Stimulated activated CD8-positive, alpha-beta memory T cell treated with anti-CD3 and anti-CD28 coated beads, Interleukin-12 subunit alpha, Interleukin-12 subunit beta, amount 100 ng/mL, for 24 hours (primary cell): ENCODE results near the gene TCFL5.

Experiments used
- DNase-seq: peaks from one replicate; pipeline ENCODE4 v3.0.0-alpha.2; 2020; ENCODE audit errors: extremely low read depth

Gene TCFL5

DNA sequence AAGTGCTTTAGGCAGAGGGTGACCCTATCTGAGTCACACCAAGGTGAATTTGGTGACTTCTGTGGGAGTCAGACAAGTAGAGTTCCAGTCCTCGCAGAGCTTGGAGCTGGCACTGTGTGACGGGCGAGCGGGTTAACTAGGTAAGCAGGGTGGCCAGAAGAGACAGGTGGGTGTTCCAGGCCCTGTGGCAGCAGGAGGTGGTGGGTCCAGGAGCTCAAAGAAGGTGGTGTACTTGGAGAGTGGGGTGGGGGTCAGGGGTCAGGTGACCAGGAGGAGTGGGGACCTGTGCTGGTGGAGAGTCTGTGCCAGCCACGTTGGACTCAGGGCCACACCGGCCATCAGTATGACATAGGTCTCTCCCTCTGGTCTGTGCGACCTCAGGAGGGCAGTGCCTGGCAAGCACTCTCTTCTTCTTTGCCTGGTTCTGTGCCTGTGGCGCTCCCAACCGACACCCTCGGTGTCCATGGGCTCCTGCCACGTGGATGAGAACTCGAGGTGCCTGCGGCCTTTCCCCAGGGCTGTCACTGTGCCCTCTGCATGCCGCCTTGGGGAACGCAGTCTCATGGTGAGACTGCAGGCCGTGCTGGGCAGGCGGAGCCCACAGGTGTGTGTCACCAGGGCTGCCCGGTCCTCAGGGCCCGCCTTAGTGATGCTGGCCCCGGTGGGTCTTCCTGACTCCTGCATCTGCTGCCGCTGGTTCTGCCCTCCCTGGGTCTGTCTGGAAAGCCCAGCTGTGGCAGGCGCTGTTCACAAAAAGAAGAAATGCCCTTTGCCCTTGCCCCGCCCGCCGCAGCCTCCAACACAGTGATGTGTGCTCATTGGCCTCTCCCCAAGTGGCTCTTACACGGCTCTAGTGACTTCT, 63.7 kb downstream of the TCFL5 start:
- no peak for DNase-seq

DNA sequence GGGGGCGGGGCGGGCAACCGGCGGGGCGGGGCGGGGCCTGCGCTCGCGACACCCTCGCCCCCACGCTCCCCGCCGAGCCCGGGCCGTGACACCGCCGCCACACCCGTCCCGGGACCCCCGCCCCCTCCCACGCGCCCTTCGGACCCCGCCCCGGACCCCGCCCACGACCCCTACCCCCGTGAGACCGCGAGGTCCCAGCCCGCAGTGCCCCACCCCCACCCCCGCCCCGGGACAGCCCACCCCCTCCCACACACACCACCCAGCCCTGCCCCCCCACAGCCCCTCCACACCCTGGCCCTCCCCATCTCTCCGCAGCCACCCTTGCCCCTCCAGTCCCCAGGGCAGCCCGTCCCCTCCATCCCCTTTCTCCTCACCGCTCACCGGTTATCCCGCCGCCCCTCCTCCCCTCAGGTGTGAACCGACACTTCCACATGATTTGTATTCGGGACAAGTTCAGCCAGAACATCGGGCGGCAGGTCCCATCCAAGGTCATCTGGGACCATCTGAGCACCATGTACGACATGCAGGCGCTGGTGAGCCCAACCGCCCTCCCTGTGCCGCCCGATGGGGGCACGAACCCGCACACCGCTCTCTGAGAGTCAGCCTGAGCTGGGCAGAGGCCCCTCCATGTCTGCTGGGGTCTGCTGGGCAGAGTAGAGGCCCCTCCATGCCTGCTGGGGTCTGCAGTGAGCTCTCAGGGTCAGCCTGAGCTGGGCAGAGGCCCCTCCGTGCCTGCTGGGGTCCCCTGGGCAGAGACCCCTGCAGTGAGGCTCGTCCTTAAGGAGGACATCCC, 64.7 kb downstream of the TCFL5 start:
- no peak for DNase-seq

DNA sequence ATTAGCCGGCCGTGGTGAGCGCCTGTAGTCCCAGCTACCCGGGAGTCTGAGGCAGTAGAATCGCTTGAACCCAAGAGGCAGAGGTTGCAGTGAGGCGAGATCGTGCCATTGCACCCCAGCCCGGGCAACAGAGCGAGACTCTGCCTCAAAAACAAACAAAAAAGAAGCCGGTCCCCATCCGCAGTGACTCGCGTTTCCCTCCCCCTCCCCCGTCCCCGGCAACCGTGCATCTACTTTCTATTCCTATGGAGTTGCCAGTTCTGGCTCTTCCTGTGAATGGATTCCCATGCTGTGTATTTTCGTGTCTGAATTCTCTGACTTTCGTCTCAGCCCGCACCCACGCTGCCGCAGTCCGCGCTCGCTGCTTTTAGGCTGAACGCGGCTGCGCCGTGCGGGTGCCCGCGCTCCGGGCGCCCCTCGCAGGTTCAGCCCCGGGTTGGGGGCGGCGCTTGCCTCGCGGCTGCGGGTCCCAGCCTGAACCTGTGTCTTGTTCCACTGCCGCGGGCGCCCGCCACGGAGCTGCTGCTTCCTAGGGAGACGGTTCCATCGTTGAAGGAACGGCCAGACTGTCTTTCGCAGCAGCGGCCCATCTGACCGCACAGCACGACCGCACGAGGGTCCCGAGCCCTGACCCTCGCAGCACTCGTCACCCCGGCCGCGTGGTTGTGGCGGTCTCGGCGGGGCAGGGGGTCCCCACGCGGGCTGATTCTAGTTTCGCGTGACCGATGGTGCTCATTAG, 66.4 kb downstream of the TCFL5 start:
- no peak for DNase-seq

- DNase-seq = peak; percentile 83
These were observed 67.5 kb downstream of the TCFL5 start for GRCh38 chr20:62794007-62794724.

DNA sequence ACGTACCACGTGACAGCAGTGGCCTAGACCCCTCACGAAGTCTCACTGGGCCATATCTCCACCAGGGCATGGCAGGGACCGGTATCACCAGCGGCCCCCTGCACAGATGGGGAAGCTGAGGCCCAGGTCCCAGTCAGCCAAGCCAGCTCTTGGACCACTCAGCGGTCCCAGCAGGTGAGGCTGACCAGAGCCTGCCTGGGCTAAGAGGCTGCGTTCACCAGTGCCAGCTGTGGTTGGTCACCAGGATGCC, 67.9 kb downstream of the TCFL5 start:
- DNase-seq = no peak

- DNase-seq = no peak
These were observed 68.5 kb downstream of the TCFL5 start for GRCh38 chr20:62792940-62793756.

- DNase-seq = no peak
These were observed 69.3 kb downstream of the TCFL5 start for GRCh38 chr20:62792182-62792939.

GRCh38 chr20:62791301-62792181, 70.1 kb downstream of the TCFL5 start:
- DNase-seq = no peak
